ENCODE data around the gene CST7. TPM values are rescaled to one million over a fixed set of nuclear protein-coding genes. Genes with fewer than 3 reads are reported as not detected.

Gene CST7
- total RNA-seq, 1 donor from 2014 or later = not detected

GRCh38 chr20:24962182-24962492, 13.1 kb downstream of the CST7 start:
- no peaks in the 10 kb centered on the region for H3K27me3 ChIP-seq (ENCODE audit: control insufficient read depth, insufficient read depth, low read length)
- no peaks in the 10 kb centered on the region for H3K36me3 ChIP-seq (ENCODE audit: control insufficient read depth, insufficient read depth, low read length)
- H3K4me3 ChIP-seq (ENCODE audit: low read depth, low read length) = no peak overlapping the region
- no peak for DNase-seq (ENCODE audit: low read depth)
- TF ChIP-seq CTCF (IDR thresholded peaks at IDR 0.05; ENCODE audit: insufficient read depth, low read length, poor library complexity, severe bottlenecking) = no peak

- Histone ChIP-seq H3K36me3 (ENCODE audit: control insufficient read depth, insufficient read depth, low read length) (no peaks in the 10 kb centered on the region), H3K4me3 (ENCODE audit: low read depth, low read length) (no peak overlapping the region), H3K27me3 (ENCODE audit: control insufficient read depth, insufficient read depth, low read length) (no peaks in the 10 kb centered on the region)
- no peak for DNase-seq (ENCODE audit: low read depth)
- TF ChIP-seq CTCF (IDR thresholded peaks at IDR 0.05; ENCODE audit: insufficient read depth, low read length, poor library complexity, severe bottlenecking) = no peak
Measured at GRCh38 chr20:24962510-24962909, 13.4 kb downstream of the CST7 start.

GRCh38 chr20:24963672-24964505, 14.8 kb downstream of the CST7 start:
- H3K27me3 ChIP-seq (ENCODE audit: control insufficient read depth, insufficient read depth, low read length) = no peaks in the 10 kb centered on the region
- no peak overlapping the region for H3K4me3 ChIP-seq (ENCODE audit: low read depth, low read length)
- no peaks in the 10 kb centered on the region for H3K36me3 ChIP-seq (ENCODE audit: control insufficient read depth, insufficient read depth, low read length)
- DNase-seq (ENCODE audit: low read depth) = no peak
- no peak for TF ChIP-seq CTCF (IDR thresholded peaks at IDR 0.05; ENCODE audit: insufficient read depth, low read length, poor library complexity, severe bottlenecking)

GRCh38 chr20:24964506-24964840, 15.4 kb downstream of the CST7 start:
- TF ChIP-seq CTCF (IDR thresholded peaks at IDR 0.05; ENCODE audit: insufficient read depth, low read length, poor library complexity, severe bottlenecking) = no peak
- Histone ChIP-seq H3K36me3 (ENCODE audit: control insufficient read depth, insufficient read depth, low read length) (no peaks in the 10 kb centered on the region), H3K4me3 (ENCODE audit: low read depth, low read length) (no peak overlapping the region), H3K27me3 (ENCODE audit: control insufficient read depth, insufficient read depth, low read length) (no peaks in the 10 kb centered on the region)
- no peak for DNase-seq (ENCODE audit: low read depth)

- Histone ChIP-seq H3K27me3 (ENCODE audit: control insufficient read depth, insufficient read depth, low read length) (no peaks in the 10 kb centered on the region), H3K4me3 (ENCODE audit: low read depth, low read length) (no peak overlapping the region), H3K36me3 (ENCODE audit: control insufficient read depth, insufficient read depth, low read length) (no peaks in the 10 kb centered on the region)
- no peak for DNase-seq (ENCODE audit: low read depth)
- TF ChIP-seq CTCF (IDR thresholded peaks at IDR 0.05; ENCODE audit: insufficient read depth, low read length, poor library complexity, severe bottlenecking) = no peak
Measured at GRCh38 chr20:24965065-24965919, 16.2 kb downstream of the CST7 start.

All from kidney epithelial cell (primary cell).